GM12865 (cell line): Measurements from ENCODE around the gene UNC5A.

ENCODE experiments used
- DNase-seq: peaks from one replicate; pipeline ENCODE4 v3.0.0; 2010; ENCODE audit warnings: low read depth
- H3K4me3 ChIP-seq: 2 replicates; pipeline ENCODE4 v1.5.1; 2011; ENCODE audit warnings: mild to moderate bottlenecking, low read depth, low read length, control low read depth
- TF ChIP-seq, protein P1 (sequence below): IDR thresholded peaks from 2 replicates; pipeline ENCODE4 v1.5.1; 2011; ENCODE audit warnings: low read length, control low read depth, low read depth, inconsistent platforms; ENCODE audit not compliant: insufficient read depth; ENCODE audit errors: missing control alignments

The UNC5A gene

GRCh38 chr5:176854164-176854563 is 43.8 kb downstream of the UNC5A start:
- TF ChIP-seq, protein P1, sequence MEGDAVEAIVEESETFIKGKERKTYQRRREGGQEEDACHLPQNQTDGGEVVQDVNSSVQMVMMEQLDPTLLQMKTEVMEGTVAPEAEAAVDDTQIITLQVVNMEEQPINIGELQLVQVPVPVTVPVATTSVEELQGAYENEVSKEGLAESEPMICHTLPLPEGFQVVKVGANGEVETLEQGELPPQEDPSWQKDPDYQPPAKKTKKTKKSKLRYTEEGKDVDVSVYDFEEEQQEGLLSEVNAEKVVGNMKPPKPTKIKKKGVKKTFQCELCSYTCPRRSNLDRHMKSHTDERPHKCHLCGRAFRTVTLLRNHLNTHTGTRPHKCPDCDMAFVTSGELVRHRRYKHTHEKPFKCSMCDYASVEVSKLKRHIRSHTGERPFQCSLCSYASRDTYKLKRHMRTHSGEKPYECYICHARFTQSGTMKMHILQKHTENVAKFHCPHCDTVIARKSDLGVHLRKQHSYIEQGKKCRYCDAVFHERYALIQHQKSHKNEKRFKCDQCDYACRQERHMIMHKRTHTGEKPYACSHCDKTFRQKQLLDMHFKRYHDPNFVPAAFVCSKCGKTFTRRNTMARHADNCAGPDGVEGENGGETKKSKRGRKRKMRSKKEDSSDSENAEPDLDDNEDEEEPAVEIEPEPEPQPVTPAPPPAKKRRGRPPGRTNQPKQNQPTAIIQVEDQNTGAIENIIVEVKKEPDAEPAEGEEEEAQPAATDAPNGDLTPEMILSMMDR, result no peak
- no peak for DNase-seq
- no peak overlapping the region for H3K4me3 ChIP-seq

GRCh38 chr5:176855598-176855997 is 45.2 kb downstream of the UNC5A start:
- TF ChIP-seq, protein P1, result no peak
- DNase-seq, result no peak

GRCh38 chr5:176856746-176857145 is 46.4 kb downstream of the UNC5A start:
- DNase-seq, result no peak
- TF ChIP-seq, protein P1, result no peak
- no peak overlapping the region for H3K4me3 ChIP-seq

More at GRCh38 chr5:176855598-176855997, 45.2 kb downstream of the UNC5A start:
- no peak overlapping the region for H3K4me3 ChIP-seq

- TF ChIP-seq, protein P1, result no peak
- H3K4me3 ChIP-seq, result no peak overlapping the region
- no peak for DNase-seq
Measured at GRCh38 chr5:176857216-176857893, 47.0 kb downstream of the UNC5A start.

GRCh38 chr5:176857894-176858273 is 47.5 kb downstream of the UNC5A start:
- H3K4me3 ChIP-seq, result no peak overlapping the region
- DNase-seq, result no peak
- TF ChIP-seq, protein P1, result no peak

DNA sequence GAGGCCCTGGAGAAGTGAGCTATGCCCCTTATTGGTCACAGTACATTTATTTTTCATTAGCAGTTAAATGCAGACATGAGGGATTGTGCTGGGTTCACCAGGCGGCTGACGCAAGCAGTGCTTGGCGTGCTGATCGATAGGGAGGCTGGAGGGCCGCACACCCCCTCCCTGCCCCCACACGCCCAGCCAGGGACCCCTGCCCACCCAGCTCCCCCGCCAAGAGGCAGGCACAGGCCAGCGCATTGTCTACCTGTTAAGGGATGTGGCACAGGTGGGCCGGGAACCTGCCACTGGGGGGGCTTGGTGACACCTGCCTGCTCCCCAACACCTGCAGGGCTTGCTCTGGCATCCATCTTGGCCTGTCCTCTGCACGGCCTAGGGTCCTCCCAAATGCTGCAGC is 49.6 kb downstream of the UNC5A start:
- no peak for DNase-seq
- no peak overlapping the region for H3K4me3 ChIP-seq
- TF ChIP-seq, protein P1, result no peak

- TF ChIP-seq, protein P1, result no peak
Measured at GRCh38 chr5:176860381-176860780, 50.0 kb downstream of the UNC5A start.

More at GRCh38 chr5:176860381-176860780, 50.0 kb downstream of the UNC5A start:
- H3K4me3 ChIP-seq, result no peak overlapping the region
- DNase-seq, result no peak
